H1 (cell line): Measurements from ENCODE around the gene TCF4. TPM values are rescaled to one million over a fixed set of nuclear protein-coding genes. Genes with fewer than 3 reads are reported as not detected.

Source experiments
- CTCF ChIA-PET: fragments of 300-600 bp; sonication (Branson Sonifier 250); formaldehyde crosslinking; loops from one replicate; lab custom pipeline; 2021; ENCODE audit not compliant: partially characterized antibody; lab: Charles Lee
- POLR2A ChIA-PET: fragments of 300-600 bp; sonication (Branson Sonifier 250); formaldehyde crosslinking; loops from one replicate; lab custom pipeline; 2021; ENCODE audit warnings: inconsistent platforms; ENCODE audit not compliant: partially characterized antibody; lab: Charles Lee
- DNase-seq, 2 experiments: peaks; one replicate each; pipeline versions ENCODE4 v3.0.0 to v3.0.0-alpha.2; 2010 to 2022; ENCODE audit warnings: low spot score in 2 of 2, low read depth in 1 of 2, mixed read lengths in 1 of 2
- FAIRE-seq: peaks from 2 replicates; lab custom pipeline; 2011; peaks lifted over from hg19 to GRCh38; lab: Jason Lieb, UNC
- H2AFZ ChIP-seq: 2 replicates; pipeline ENCODE4 v1.8.1; 2012; ENCODE audit warnings: low read length, inconsistent platforms
- H2AK5ac ChIP-seq: 2 replicates; pipeline ENCODE4 v1.6.1; 2013; ENCODE audit warnings: low read depth, low read length
- H2BK120ac ChIP-seq: replicated peaks from 2 replicates; pipeline ENCODE3; 2013; ENCODE audit warnings: low read depth, low read length, inconsistent platforms
- H2BK12ac ChIP-seq: 2 replicates; pipeline ENCODE4 v1.6.1; 2013; ENCODE audit warnings: low read depth, low read length
- H2BK15ac ChIP-seq: 2 replicates; pipeline ENCODE4 v1.6.1; 2013; ENCODE audit warnings: low read length
- H2BK20ac ChIP-seq: 2 replicates; pipeline ENCODE4 v1.6.1; 2013; ENCODE audit warnings: low read length
- H2BK5ac ChIP-seq: 2 replicates; pipeline ENCODE4 v1.6.1; 2013; ENCODE audit warnings: low read depth, low read length
- H3K14ac ChIP-seq: 2 replicates; pipeline ENCODE4 v1.6.1; 2013; ENCODE audit warnings: inconsistent platforms; ENCODE audit not compliant: insufficient read length
- H3K18ac ChIP-seq: 2 replicates; pipeline ENCODE4 v1.6.1; 2013; ENCODE audit warnings: low read length; ENCODE audit errors: extremely low read depth
- H3K23ac ChIP-seq: 2 replicates; pipeline ENCODE4 v1.6.1; 2013; ENCODE audit warnings: inconsistent platforms; ENCODE audit not compliant: insufficient read length
- H3K23me2 ChIP-seq: 2 replicates; pipeline ENCODE4 v1.6.1; 2013; ENCODE audit warnings: low read depth, low read length
- H3K27ac ChIP-seq: 2 replicates; pipeline ENCODE4 v1.6.1; 2011; ENCODE audit warnings: low read depth, low read length, inconsistent platforms
- H3K27me3 ChIP-seq, 4 experiments: replicated peaks in 1 of 4; 1 replicate in 1 of 4; 2 replicates in 3 of 4; pipeline versions ENCODE4 v1.6.1 to v1.8.1; 2011 to 2013; ENCODE audit warnings: low read length in 3 of 4, mild to moderate bottlenecking in 3 of 4, inconsistent platforms in 2 of 4, mixed read lengths in 2 of 4, moderate library complexity in 1 of 4; ENCODE audit not compliant: control insufficient read depth in 3 of 4, insufficient read depth in 3 of 4; ENCODE audit errors: extremely low read depth in 1 of 4
- H3K36me3 ChIP-seq, 4 experiments: 2 replicates each; pipeline versions ENCODE4 v1.6.1 to v1.8.1; 2011 to 2013; ENCODE audit warnings: mild to moderate bottlenecking in 4 of 4, low read length in 3 of 4, moderate library complexity in 2 of 4, control low read depth in 1 of 4, inconsistent platforms in 1 of 4; ENCODE audit not compliant: insufficient read depth in 4 of 4, control insufficient read depth in 2 of 4
- H3K4ac ChIP-seq: replicated peaks from 2 replicates; pipeline ENCODE3; 2013; ENCODE audit warnings: low read length, low read depth, mixed read lengths, inconsistent platforms; ENCODE audit not compliant: insufficient read length
- H3K4me1 ChIP-seq, 4 experiments: replicated peaks in 1 of 4; 1 replicate in 1 of 4; 2 replicates in 3 of 4; pipeline versions ENCODE4 v1.6.1 to v1.8.1; 2011 to 2013; ENCODE audit warnings: low read length in 3 of 4, inconsistent platforms in 2 of 4, mixed read lengths in 1 of 4; ENCODE audit not compliant: insufficient read depth in 4 of 4, control insufficient read depth in 3 of 4
- H3K4me2 ChIP-seq, 2 experiments: 2 replicates each; pipeline versions ENCODE4 v1.6.1 to v1.8.1; 2011 to 2013; ENCODE audit warnings: low read depth in 2 of 2, low read length in 2 of 2, control low read depth in 1 of 2, inconsistent platforms in 1 of 2, mild to moderate bottlenecking in 1 of 2; ENCODE audit not compliant: insufficient read depth in 1 of 2
- H3K4me3 ChIP-seq, 4 experiments: fragments of 200-600, 300-600 bp in 1 of 4; sonication (generic), shearing (Covaris generic), sonication (Bioruptor Twin) in 1 of 4; 2 replicates each; pipeline versions ENCODE4 v1.5.1 to v1.8.1; 2011 to 2016; ENCODE audit warnings: low read length in 4 of 4, low read depth in 3 of 4, control low read depth in 2 of 4, inconsistent platforms in 2 of 4, mild to moderate bottlenecking in 2 of 4, mixed read lengths in 1 of 4, moderate library complexity in 1 of 4; ENCODE audit not compliant: insufficient read depth in 2 of 4; ENCODE audit errors: extremely low read depth in 1 of 4
- H3K56ac ChIP-seq: replicated peaks from 2 replicates; pipeline ENCODE3; 2013; ENCODE audit warnings: low read depth, mild to moderate bottlenecking, mixed read lengths, low read length, inconsistent platforms; ENCODE audit not compliant: insufficient read length
- H3K79me1 ChIP-seq: 2 replicates; pipeline ENCODE4 v1.6.1; 2013; ENCODE audit warnings: low read depth, low read length, control low read depth
- H3K79me2 ChIP-seq, 2 experiments: 2 replicates each; pipeline versions ENCODE4 v1.6.1 to v1.8.1; 2012 to 2013; ENCODE audit warnings: low read length in 2 of 2, mild to moderate bottlenecking in 2 of 2, inconsistent platforms in 1 of 2; ENCODE audit not compliant: insufficient read depth in 2 of 2, control insufficient read depth in 1 of 2
- H3K9ac ChIP-seq, 4 experiments: replicated peaks in 1 of 4; 1 replicate in 1 of 4; 2 replicates in 3 of 4; pipeline versions ENCODE4 v1.6.1 to v1.8.1; 2011 to 2013; ENCODE audit warnings: low read depth in 3 of 4, low read length in 3 of 4, control low read depth in 2 of 4, mild to moderate bottlenecking in 2 of 4, moderate library complexity in 2 of 4, inconsistent platforms in 1 of 4; ENCODE audit errors: extremely low read depth in 1 of 4
- H3K9me3 ChIP-seq, 2 experiments: 2 replicates each; pipeline versions ENCODE4 v1.6.1 to v1.8.1; 2012 to 2013; ENCODE audit warnings: mild to moderate bottlenecking in 2 of 2, moderate library complexity in 2 of 2, control low read depth in 1 of 2, inconsistent platforms in 1 of 2, low read depth in 1 of 2, low read length in 1 of 2, mixed read lengths in 1 of 2; ENCODE audit not compliant: insufficient read depth in 2 of 2
- H4K20me1 ChIP-seq, 2 experiments: replicated peaks in 1 of 2; 2 replicates each; pipeline versions ENCODE3 to v1.8.1; 2011 to 2013; ENCODE audit warnings: inconsistent platforms in 2 of 2, low read length in 2 of 2, mild to moderate bottlenecking in 1 of 2; ENCODE audit not compliant: insufficient read depth in 2 of 2, control insufficient read depth in 1 of 2
- H4K5ac ChIP-seq: 2 replicates; pipeline ENCODE4 v1.6.1; 2013; ENCODE audit warnings: low read length, low read depth, mixed read lengths, inconsistent platforms; ENCODE audit not compliant: insufficient read length
- H4K8ac ChIP-seq: 2 replicates; pipeline ENCODE4 v1.8.0; 2013; ENCODE audit warnings: mild to moderate bottlenecking, moderate library complexity, low read length, inconsistent platforms; ENCODE audit not compliant: insufficient read depth; ENCODE audit errors: extremely low read depth
- H4K91ac ChIP-seq: replicated peaks from 2 replicates; pipeline ENCODE3; 2013; ENCODE audit warnings: low read length, mixed read lengths, inconsistent platforms; ENCODE audit not compliant: insufficient read length
- CHD1 ChIP-seq: IDR thresholded peaks from 2 replicates; pipeline ENCODE4 v1.6.1; 2012; ENCODE audit warnings: low read depth, low read length, improper control_type of control experiment
- SIRT6 ChIP-seq: IDR thresholded peaks from one replicate; pipeline ENCODE4 v1.7.1; 2012; ENCODE audit warnings: low read length, inconsistent platforms
- WGBS, 2 experiments: shearing (Covaris generic) in 1 of 2; methylation state at CpG; one replicate each; pipeline versions ENCODE4 v1.1.6 to v1.1.7; 2013 to 2015; ENCODE audit warnings: low lambda C conversion rate in 2 of 2, mixed read lengths in 2 of 2, inconsistent platforms in 1 of 2, low coverage in 1 of 2, missing lambda C conversion rate in 1 of 2; ENCODE audit not compliant: insufficient replicate concordance in 2 of 2, insufficient coverage in 1 of 2, insufficient read length in 1 of 2; ENCODE audit errors: extremely low coverage in 1 of 2, missing lambda C conversion rate in 1 of 2; 5-methylcytosine and 5-hydroxymethylcytosine counted together
- polyA plus RNA-seq, 7 experiments: library from polyadenylated mRNA; depleted of rRNA in 3 of 7; stranded (reverse) in 5 of 7; unstranded in 2 of 7; fragments of >200 nt in 5 of 7; fragments of 200-250 nt in 2 of 7; gene quantifications; 1 replicate in 5 of 7; 2 replicates in 1 of 7; 4 replicates in 1 of 7; pipeline versions ENCODE4 v1.2.1 to v1.2.3, GENCODE V29; 2011 to 2013; ENCODE audit warnings: missing spikeins in 2 of 7, mixed read lengths in 2 of 7
- total RNA-seq: library from RNA; stranded (reverse); fragmentation: NEBNext Ultra II Directional; extraction: Animal tissue kit (Norgen Biotek cat#: 25700); gene quantifications from 2 replicates; pipeline ENCODE4 v1.2.1, GENCODE V29; 2021

Gene TCF4
- total and polyA plus RNA-seq, 2 of the 8 experiments (the other 6 are each of a cell fraction or from before 2014, with no cell fraction given) = 59.3 to 118 TPM

DNA sequence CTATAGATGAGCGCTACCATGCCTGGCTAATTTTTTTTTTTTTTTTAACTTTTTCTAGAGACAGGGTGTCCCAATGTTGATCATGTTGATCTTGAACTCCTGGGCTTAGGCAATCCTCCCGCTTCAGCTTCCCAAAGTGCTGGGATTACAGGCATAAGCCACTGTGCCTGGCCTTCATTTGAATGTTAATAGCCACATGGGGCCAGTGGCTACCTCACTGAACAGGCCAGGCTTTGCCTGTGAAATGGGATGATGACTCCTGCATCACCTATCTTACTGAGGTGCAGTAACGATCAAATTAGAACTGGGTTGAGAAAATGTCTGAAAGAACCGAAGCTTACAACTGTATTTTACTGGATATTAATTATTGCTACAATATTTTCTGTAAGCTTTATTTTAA, 278.7 kb downstream of the TCF4 start:
- 84% methylated on average over 4 of the region's 4 CpGs; no CpG with 5 or more reads in 1 of the 2 experiments for WGBS, 2 experiments
- peaks cover 0 to 10% (median 2%) of the 10 kb centered on the region in 4 experiments; a peak in 3 of 7 replicates for H3K4me1 ChIP-seq
- H3K27me3 ChIP-seq = no peaks in the 10 kb centered on the region
- H4K91ac ChIP-seq = no peak overlapping the region
- peaks cover 0 to 70% of the 10 kb centered on the region in 2 experiments; a peak in 2 of 4 replicates for H3K79me2 ChIP-seq
- no peak overlapping the region for H3K4me3 ChIP-seq
- no peak overlapping the region for H2AFZ ChIP-seq
- DNase-seq = no peak
- H4K8ac ChIP-seq = no peak overlapping the region
- ChIA-PET POLR2A (interaction anchor here (0.6 to 1.5 kb wide), 3 partner anchors 13 to 1302 kb away, joined by 3 to 4 read pairs (median 3); no protein-coding TSS in a partner anchor), CTCF (interaction anchor here (2.6 kb wide), 1 partner anchor 75 kb away, joined by 11 read pairs; no protein-coding TSS in a partner anchor)
- no peak overlapping the region for H2BK20ac ChIP-seq
- H4K20me1 ChIP-seq = peaks cover 0 to 3% of the 10 kb centered on the region in 2 experiments
- H3K4ac ChIP-seq = no peak overlapping the region
- no peak overlapping the region for H3K18ac ChIP-seq
- H2BK120ac ChIP-seq = no peak overlapping the region
- no peaks in the 10 kb centered on the region for H3K36me3 ChIP-seq
- FAIRE-seq = no peak
- H3K9ac ChIP-seq = no peak overlapping the region
- H3K27ac ChIP-seq = no peak overlapping the region
- H2BK12ac ChIP-seq = no peak overlapping the region
- no peaks in the 10 kb centered on the region for H3K9me3 ChIP-seq
- H3K23me2 ChIP-seq = no peaks in the 10 kb centered on the region
- no peak overlapping the region for H2BK15ac ChIP-seq
- H3K79me1 ChIP-seq = no peaks in the 10 kb centered on the region
- H2AK5ac ChIP-seq = no peak overlapping the region
- H2BK5ac ChIP-seq = no peak overlapping the region
- no peak overlapping the region for H3K23ac ChIP-seq
- no peak overlapping the region for H4K5ac ChIP-seq
- no peak overlapping the region for H3K14ac ChIP-seq
- no peak overlapping the region for H3K56ac ChIP-seq
- H3K4me2 ChIP-seq = no peak overlapping the region
- no peak for TF ChIP-seq SIRT6
- no peak for TF ChIP-seq CHD1
